GM19324 (cell line): Measurements from ENCODE around the gene JUNB.
"Not testable (repeated sequence)": the region's sequence is repeated elsewhere in the genome, so short reads cannot be mapped to it uniquely, and the experiment has no call there.

Experiments
- ATAC-seq: cut with Tn5 transposase; IDR thresholded peaks from one replicate; pipeline ENCODE4 v1.9.1; 2021; ENCODE audit warnings: mild to moderate bottlenecking, moderate library complexity; ENCODE audit not compliant: unreplicated experiment, low FRiP score

The JUNB gene

GRCh38 chr19:12788682-12789097, 2.6 kb upstream of the JUNB start:
- no peak for ATAC-seq

- no peak for ATAC-seq
Observed at GRCh38 chr19:12789098-12789903, 2.0 kb upstream of the JUNB start.

- peak; percentile 42 for ATAC-seq
Observed at GRCh38 chr19:12789904-12790619, 1.2 kb upstream of the JUNB start.

GRCh38 chr19:12790628-12791344, 500 bp upstream of the JUNB start:
- ATAC-seq = no peak

GRCh38 chr19:12792051-12792852, 966 bp downstream of the JUNB start:
- no peak for ATAC-seq

GRCh38 chr19:12792853-12793289, 1.6 kb downstream of the JUNB start:
- no peak for ATAC-seq

- peak; percentile 48 for ATAC-seq
Observed at GRCh38 chr19:12793290-12794195, 2.3 kb downstream of the JUNB start.

GRCh38 chr19:12794196-12794941, 3.1 kb downstream of the JUNB start:
- no peak for ATAC-seq

- no peak for ATAC-seq
Observed at GRCh38 chr19:12794971-12795381, 3.7 kb downstream of the JUNB start.

- no peak for ATAC-seq
Observed at GRCh38 chr19:12796146-12797071, 5.1 kb downstream of the JUNB start.

- no peak for ATAC-seq
Observed at GRCh38 chr19:12797141-12797587, 5.9 kb downstream of the JUNB start.

- ATAC-seq = not testable (repeated sequence)
Observed at GRCh38 chr19:12797607-12798006, 6.3 kb downstream of the JUNB start.

GRCh38 chr19:12799742-12800465, 8.6 kb downstream of the JUNB start:
- no peak for ATAC-seq

- no peak for ATAC-seq
Observed at GRCh38 chr19:12800466-12800770, 9.1 kb downstream of the JUNB start.

- ATAC-seq = no peak
Observed at GRCh38 chr19:12800923-12801465, 9.7 kb downstream of the JUNB start.

GRCh38 chr19:12801466-12802266, 10.4 kb downstream of the JUNB start, which contains the start of the genes PRDX2 and THSD8:
TSS of gene PRDX2 (minus strand) at chr19:12801800. CDS start at chr19:12801261, 539 bp downstream.
TSS of gene THSD8 (plus strand) at chr19:12802069. CDS start at chr19:12802072, 3 bp downstream.
- ATAC-seq = peak; percentile 42
